D341Med (cell line): ENCODE measurements around the gene ZNF358.

Experiments
- DNase-seq: peaks from one replicate; pipeline ENCODE4 v3.0.0; 2012; ENCODE audit warnings: low spot score

Gene ZNF358

DNA sequence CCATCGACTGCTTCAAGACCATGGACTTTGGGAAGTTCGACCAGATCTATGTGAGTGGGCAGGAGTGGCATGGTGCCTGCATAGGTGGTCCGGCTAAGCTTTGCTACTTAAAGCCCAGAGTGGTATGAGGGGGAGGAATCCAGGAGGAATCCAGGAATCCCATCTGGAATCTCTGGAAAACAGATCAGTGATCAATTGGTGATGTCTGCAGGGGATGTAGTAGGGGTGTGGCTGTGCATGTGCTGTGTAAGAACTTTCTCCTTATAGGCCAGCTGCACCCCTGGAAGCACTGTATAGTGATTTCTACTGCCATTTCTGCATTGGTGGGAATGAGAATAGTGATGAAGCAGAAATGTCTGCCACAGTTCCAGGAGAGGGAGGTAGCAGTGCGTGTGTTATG, 43.2 kb downstream of the ZNF358 start:
- no peak for DNase-seq

DNA sequence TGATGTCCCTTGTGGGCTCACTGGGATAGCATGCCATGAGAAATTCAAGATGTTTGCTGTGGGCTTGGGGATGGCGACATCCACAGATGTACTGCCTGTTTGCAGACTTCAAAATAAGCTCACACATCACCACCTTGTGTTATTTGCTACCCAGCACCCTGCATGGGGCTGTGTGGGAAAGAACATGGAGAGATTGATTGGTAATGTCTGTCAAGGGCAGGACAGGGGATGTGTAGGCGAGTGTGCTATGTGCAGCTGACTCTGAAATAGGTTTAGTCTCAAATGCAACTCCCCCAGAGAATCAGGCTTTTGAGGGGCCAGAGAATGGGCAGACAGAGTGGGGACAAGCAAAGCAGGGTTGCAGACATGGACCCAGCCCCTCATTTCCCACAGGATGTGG, 44.4 kb downstream of the ZNF358 start:
- DNase-seq, result no peak

DNA sequence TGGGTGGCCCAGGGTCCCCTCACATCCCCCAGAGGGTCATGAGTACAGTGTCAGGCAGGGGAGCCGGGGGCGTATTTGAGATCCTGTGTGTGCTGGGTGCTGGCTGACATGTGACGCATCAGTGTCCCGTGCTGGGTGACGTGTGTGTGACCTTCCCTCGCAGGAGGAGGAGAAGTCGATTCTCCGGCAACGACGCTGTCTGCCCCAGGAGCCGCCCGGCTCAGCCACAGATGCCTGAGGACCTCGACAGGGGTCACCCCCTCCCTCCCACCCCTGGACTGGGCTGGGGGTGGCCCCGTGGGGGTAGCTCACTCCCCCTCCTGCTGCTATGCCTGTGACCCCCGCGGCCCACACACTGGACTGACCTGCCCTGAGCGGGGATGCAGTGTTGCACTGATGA, 45.4 kb downstream of the ZNF358 start:
- DNase-seq, result no peak

DNA sequence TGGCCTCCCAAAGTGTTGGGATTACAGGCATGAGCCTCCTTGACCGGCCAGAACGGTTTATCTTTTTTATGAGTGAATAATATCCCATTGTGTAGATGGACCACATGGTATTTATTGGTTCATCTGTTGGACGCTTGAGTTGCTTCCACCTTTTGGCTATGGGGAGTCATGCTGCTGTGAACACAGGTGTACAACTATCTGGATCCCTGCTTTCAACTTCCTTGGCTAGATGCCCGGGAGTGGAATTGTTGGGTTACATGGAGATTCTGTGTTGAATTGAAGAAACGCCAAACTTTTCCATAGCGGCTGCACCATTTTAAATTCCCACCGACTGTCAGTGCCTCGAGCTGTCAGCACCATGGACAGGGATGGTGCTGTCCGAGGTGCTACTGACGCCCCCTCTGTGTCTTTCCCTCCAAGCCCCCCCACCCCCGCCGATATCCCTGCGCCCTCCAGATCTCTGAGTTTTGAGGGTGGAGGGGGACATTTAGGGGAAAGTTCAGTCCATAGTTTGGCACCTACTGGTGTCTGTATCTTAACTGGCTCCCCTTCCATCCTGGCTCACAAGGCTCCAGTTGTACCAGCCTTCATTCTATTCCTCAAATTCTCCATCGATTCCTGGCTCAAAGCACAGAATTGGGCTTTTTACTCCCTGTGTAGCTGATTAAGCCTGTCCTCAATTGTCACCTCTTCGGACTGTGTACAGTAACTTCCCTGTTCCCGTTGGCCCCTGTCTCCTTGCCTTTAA, 46.9 kb downstream of the ZNF358 start:
- no peak for DNase-seq

DNA sequence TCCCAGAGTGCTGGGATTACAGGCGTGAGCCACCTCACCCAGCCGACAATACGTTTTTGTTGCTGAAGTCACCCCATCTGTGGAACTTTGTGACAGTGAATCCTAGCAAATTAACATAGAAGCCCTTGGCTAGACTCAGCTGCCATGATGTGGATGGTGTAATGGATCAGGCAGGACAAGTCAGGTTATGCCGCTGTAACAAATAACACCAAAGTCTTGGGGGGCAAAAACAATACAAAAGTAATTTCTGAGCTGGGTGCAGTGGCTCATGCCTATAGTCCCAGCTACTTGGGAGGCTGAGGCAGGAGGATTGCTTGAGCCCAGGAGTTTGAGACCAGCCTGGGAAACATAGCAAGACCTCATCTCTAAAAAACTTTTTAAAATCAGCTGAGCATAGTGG, 49.0 kb downstream of the ZNF358 start:
- no peak for DNase-seq

DNA sequence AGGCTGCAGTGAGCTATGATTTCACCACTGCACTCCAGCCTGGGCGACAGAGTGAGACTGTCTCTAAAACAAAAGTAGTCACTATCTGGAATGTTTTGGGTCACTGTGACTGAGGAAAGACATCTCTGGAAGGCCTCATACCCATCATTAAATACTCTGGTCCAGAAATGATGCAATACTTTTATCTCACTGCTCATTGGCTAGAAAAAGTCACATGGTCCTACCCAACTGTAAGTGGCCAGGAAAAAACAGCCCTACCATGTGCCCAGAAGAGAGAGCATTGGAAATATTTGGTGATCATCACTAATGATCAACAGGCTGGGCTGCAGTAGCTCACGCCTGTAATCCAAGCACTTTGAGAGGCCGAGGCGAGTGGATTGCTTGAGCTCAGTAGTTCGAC, 49.4 kb downstream of the ZNF358 start:
- DNase-seq, result no peak
